GM19395 (cell line): ENCODE measurements around the gene PTGES3.
"Not testable (repeated sequence)": the region's sequence is repeated elsewhere in the genome, so short reads cannot be mapped to it uniquely, and the experiment has no call there.

Source experiments
- ATAC-seq: cut with Tn5 transposase; IDR thresholded peaks from one replicate; pipeline ENCODE4 v1.9.1; 2021; ENCODE audit warnings: mild to moderate bottlenecking, moderate library complexity; ENCODE audit not compliant: unreplicated experiment

PTGES3 gene

GRCh38 chr12:56657416-56658379, 30.4 kb downstream of the PTGES3 start:
- no peak for ATAC-seq

GRCh38 chr12:56653781-56654180, 34.3 kb downstream of the PTGES3 start:
- ATAC-seq = not testable (repeated sequence)

GRCh38 chr12:56648023-56648422, 40.1 kb downstream of the PTGES3 start:
- ATAC-seq = not testable (repeated sequence)

GRCh38 chr12:56645717-56646446, 42.2 kb downstream of the PTGES3 start, which contains the start of gene ATP5F1B:
TSS of gene ATP5F1B (minus strand) at chr12:56645984. CDS start at chr12:56645963, 21 bp downstream.
- peak; percentile 99 for ATAC-seq

GRCh38 chr12:56645201-56645716, 42.8 kb downstream of the PTGES3 start:
- ATAC-seq = no peak

GRCh38 chr12:56644654-56645053, 43.4 kb downstream of the PTGES3 start:
- ATAC-seq = no peak

- no peak for ATAC-seq
Observed at GRCh38 chr12:56641219-56641618, 46.9 kb downstream of the PTGES3 start.

GRCh38 chr12:56637621-56638020, 50.5 kb downstream of the PTGES3 start:
- ATAC-seq = no peak

GRCh38 chr12:56636675-56637540, 51.2 kb downstream of the PTGES3 start:
- peak; percentile 57 for ATAC-seq

GRCh38 chr12:56635806-56636674, 52.0 kb downstream of the PTGES3 start:
- ATAC-seq = peak; percentile 52

GRCh38 chr12:56634837-56635791, 53.0 kb downstream of the PTGES3 start:
- ATAC-seq = peak; percentile 30

GRCh38 chr12:56634242-56634836, 53.7 kb downstream of the PTGES3 start:
- no peak for ATAC-seq

- ATAC-seq = no peak
Observed at GRCh38 chr12:56633468-56634241, 54.4 kb downstream of the PTGES3 start.

- no peak for ATAC-seq
Observed at GRCh38 chr12:56632701-56633467, 55.2 kb downstream of the PTGES3 start.

- peak; percentile 23 for ATAC-seq
Observed at GRCh38 chr12:56631790-56632700, 56.0 kb downstream of the PTGES3 start.
